Adrenal gland (tissue), 5 donors: ENCODE measurements around the gene PSENEN.

ENCODE experiments used
- POLR2A ChIP-seq, 2 donors: fragments of 450-650 bp; IDR thresholded peaks; one replicate each; pipeline ENCODE4 v1.6.1; 2017; ENCODE audit warnings: antibody characterized with exemption in 2 of 2, mild to moderate bottlenecking in 2 of 2, moderate library complexity in 1 of 2
- TF ChIP-seq, protein P1 (sequence below), 6 experiments: fragments of 450-650 bp in 4 of 6; fragments of 200-600 bp in 2 of 6; sonication (generic) in 1 of 6; IDR thresholded peaks; 1 replicate in 5 of 6; 2 replicates in 1 of 6; pipeline versions ENCODE4 v1.5.1 to v1.8.0; 2016 to 2021; ENCODE audit warnings: antibody characterized with exemption in 6 of 6, mild to moderate bottlenecking in 2 of 6, moderate library complexity in 1 of 6
- donor health status: DM: no; HTN: no; CAD: no.

DNA sequence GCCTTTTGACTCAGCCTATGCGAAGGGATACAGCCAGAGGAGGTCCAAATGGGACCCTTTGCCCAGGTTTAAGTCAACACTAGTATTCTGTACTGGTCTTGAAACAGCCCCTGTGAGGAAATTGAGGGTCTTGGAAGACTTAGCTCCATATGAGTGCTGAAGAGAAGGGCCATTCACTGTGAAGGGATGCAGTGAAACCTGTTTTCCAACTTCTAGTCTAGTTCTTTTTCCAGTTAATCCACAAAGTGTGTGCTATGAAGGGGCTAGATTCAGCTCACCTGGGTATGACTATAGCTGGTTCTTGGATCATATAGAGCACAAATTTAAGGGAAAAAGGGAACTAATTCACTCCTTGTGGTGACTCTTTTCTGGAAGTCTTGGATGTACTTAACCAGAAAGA lies 37.1 kb upstream of the PSENEN start:
- TF ChIP-seq, protein P1, sequence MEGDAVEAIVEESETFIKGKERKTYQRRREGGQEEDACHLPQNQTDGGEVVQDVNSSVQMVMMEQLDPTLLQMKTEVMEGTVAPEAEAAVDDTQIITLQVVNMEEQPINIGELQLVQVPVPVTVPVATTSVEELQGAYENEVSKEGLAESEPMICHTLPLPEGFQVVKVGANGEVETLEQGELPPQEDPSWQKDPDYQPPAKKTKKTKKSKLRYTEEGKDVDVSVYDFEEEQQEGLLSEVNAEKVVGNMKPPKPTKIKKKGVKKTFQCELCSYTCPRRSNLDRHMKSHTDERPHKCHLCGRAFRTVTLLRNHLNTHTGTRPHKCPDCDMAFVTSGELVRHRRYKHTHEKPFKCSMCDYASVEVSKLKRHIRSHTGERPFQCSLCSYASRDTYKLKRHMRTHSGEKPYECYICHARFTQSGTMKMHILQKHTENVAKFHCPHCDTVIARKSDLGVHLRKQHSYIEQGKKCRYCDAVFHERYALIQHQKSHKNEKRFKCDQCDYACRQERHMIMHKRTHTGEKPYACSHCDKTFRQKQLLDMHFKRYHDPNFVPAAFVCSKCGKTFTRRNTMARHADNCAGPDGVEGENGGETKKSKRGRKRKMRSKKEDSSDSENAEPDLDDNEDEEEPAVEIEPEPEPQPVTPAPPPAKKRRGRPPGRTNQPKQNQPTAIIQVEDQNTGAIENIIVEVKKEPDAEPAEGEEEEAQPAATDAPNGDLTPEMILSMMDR (IDR thresholded peaks at IDR 0.05) = no peak
- TF ChIP-seq POLR2A (IDR thresholded peaks at IDR 0.05) = no peak
